IMR-90 (cell line): Measurements from ENCODE around the gene LCN10. TPM values are rescaled to one million over a fixed set of nuclear protein-coding genes. Genes with fewer than 3 reads are reported as not detected.

Source experiments
- ATAC-seq: fragments of 200-7000 bp; cut with Tn5 transposase; 2 replicates; pipeline ENCODE4 v1.9.1; 2020; ENCODE audit warnings: low read depth, mild to moderate bottlenecking, moderate library complexity
- BruUV-seq: library from RNA; stranded (reverse); fragments of 400-500 nt; replicated peaks from 2 replicates; lab custom pipeline; 2021; lab: Mats Ljungman, UMichigan
- CTCF ChIA-PET: fragments of 300-600 bp; formaldehyde crosslinking; extraction: SDS; loops from one replicate; lab custom pipeline; 2021; ENCODE audit warnings: antibody characterized with exemption; lab: Yijun Ruan, JAX
- POLR2A ChIA-PET: fragments of 300-600 bp; sonication (Branson Sonifier 250); formaldehyde crosslinking; loops from one replicate; lab custom pipeline; 2022; ENCODE audit warnings: antibody characterized with exemption; ENCODE audit not compliant: unreplicated experiment; lab: Charles Lee
- DNase-seq: peaks from one replicate; pipeline ENCODE4 v3.0.0; 2013
- H2AFZ ChIP-seq: replicated peaks from 2 replicates; pipeline ENCODE3; 2013; ENCODE audit warnings: low read length, mild to moderate bottlenecking; ENCODE audit not compliant: poor library complexity
- H2AK5ac ChIP-seq: 2 replicates; pipeline ENCODE4 v1.6.1; 2013; ENCODE audit warnings: low read depth, low read length, inconsistent platforms
- H2AK9ac ChIP-seq: replicated peaks from 2 replicates; pipeline ENCODE3; 2013; ENCODE audit warnings: mild to moderate bottlenecking, low read depth, low read length, moderate library complexity; ENCODE audit not compliant: poor library complexity
- H2BK120ac ChIP-seq: 2 replicates; pipeline ENCODE4 v1.6.1; 2013; ENCODE audit warnings: low read depth, low read length, inconsistent platforms
- H2BK15ac ChIP-seq: 3 replicates; pipeline ENCODE4 v1.6.1; 2013; ENCODE audit warnings: low read depth, low read length, inconsistent platforms
- H2BK20ac ChIP-seq: 2 replicates; pipeline ENCODE4 v1.6.1; 2013; ENCODE audit warnings: low read depth, mild to moderate bottlenecking, inconsistent platforms, low read length, moderate library complexity
- H2BK5ac ChIP-seq: 2 replicates; pipeline ENCODE4 v1.6.1; 2013; ENCODE audit warnings: mild to moderate bottlenecking, low read depth, low read length, inconsistent platforms; ENCODE audit not compliant: poor library complexity, severe bottlenecking
- H3K14ac ChIP-seq: replicated peaks from 2 replicates; pipeline ENCODE4 v1.6.1; 2013; ENCODE audit warnings: low read depth, low read length, inconsistent platforms
- H3K18ac ChIP-seq: 2 replicates; pipeline ENCODE4 v1.6.1; 2013; ENCODE audit warnings: low read depth, low read length, control low read depth
- H3K23ac ChIP-seq: 2 replicates; pipeline ENCODE4 v1.6.1; 2013; ENCODE audit warnings: low read depth, low read length, inconsistent platforms
- H3K27ac ChIP-seq: 2 replicates; pipeline ENCODE4 v1.5.1; 2013; ENCODE audit warnings: mild to moderate bottlenecking, control low read depth, low read length; ENCODE audit not compliant: insufficient read depth
- H3K27me3 ChIP-seq: 2 replicates; pipeline ENCODE4 v1.6.1; 2013; ENCODE audit warnings: low read length; ENCODE audit not compliant: control insufficient read depth, insufficient read depth
- H3K36me3 ChIP-seq: 2 replicates; pipeline ENCODE4 v1.6.1; 2013; ENCODE audit warnings: low read length, mixed read lengths; ENCODE audit not compliant: control insufficient read depth, insufficient read depth
- H3K4ac ChIP-seq: 2 replicates; pipeline ENCODE4 v1.6.1; 2013; ENCODE audit warnings: low read depth, low read length, inconsistent platforms
- H3K4me1 ChIP-seq: 2 replicates; pipeline ENCODE4 v1.6.1; 2013; ENCODE audit warnings: low read length, mixed read lengths; ENCODE audit not compliant: control insufficient read depth, insufficient read depth
- H3K4me2 ChIP-seq: 2 replicates; pipeline ENCODE4 v1.6.1; 2013; ENCODE audit warnings: low read depth, mild to moderate bottlenecking, control low read depth, low read length, moderate library complexity
- H3K4me3 ChIP-seq: 2 replicates; pipeline ENCODE4 v1.5.1; 2013; ENCODE audit warnings: low read depth, mild to moderate bottlenecking, control low read depth, low read length, moderate library complexity; ENCODE audit not compliant: insufficient read depth
- H3K56ac ChIP-seq: 2 replicates; pipeline ENCODE4 v1.6.1; 2013; ENCODE audit warnings: low read length, inconsistent platforms; ENCODE audit not compliant: insufficient read depth; ENCODE audit errors: extremely low read depth
- H3K79me1 ChIP-seq, 2 experiments: 2 replicates each; pipeline ENCODE4 v1.6.1; 2013; ENCODE audit warnings: low read length in 2 of 2, inconsistent platforms in 1 of 2, low read depth in 1 of 2
- H3K9ac ChIP-seq: 2 replicates; pipeline ENCODE4 v1.6.1; 2013; ENCODE audit warnings: low read depth, low read length, control low read depth
- H3K9me1 ChIP-seq: 2 replicates; pipeline ENCODE4 v1.6.1; 2013; ENCODE audit warnings: low read length, inconsistent platforms; ENCODE audit not compliant: insufficient read depth
- H3K9me3 ChIP-seq: 2 replicates; pipeline ENCODE4 v1.6.1; 2013; ENCODE audit warnings: low read length; ENCODE audit not compliant: control insufficient read depth, insufficient read depth
- H4K20me1 ChIP-seq: 2 replicates; pipeline ENCODE4 v1.6.1; 2013; ENCODE audit warnings: low read length, inconsistent platforms; ENCODE audit not compliant: insufficient read depth
- H4K5ac ChIP-seq: 2 replicates; pipeline ENCODE4 v1.6.1; 2013; ENCODE audit warnings: mild to moderate bottlenecking, low read depth, low read length, control low read depth
- H4K8ac ChIP-seq, 2 experiments: 2 replicates each; pipeline ENCODE4 v1.6.1; 2013; ENCODE audit warnings: low read depth in 2 of 2, low read length in 2 of 2, control low read depth in 1 of 2, inconsistent platforms in 1 of 2
- H4K91ac ChIP-seq: 2 replicates; pipeline ENCODE4 v1.6.1; 2013; ENCODE audit warnings: low read depth, low read length, inconsistent platforms; ENCODE audit not compliant: insufficient read depth
- NFE2L2 ChIP-seq: fragments of 150-350 bp; IDR thresholded peaks from 2 replicates; pipeline ENCODE4 v1.6.1; 2016; ENCODE audit warnings: low read depth, mild to moderate bottlenecking, low read length
- WGBS, 2 experiments: methylation state at CpG; one replicate each; pipeline versions ENCODE4 v1.1.5 to v1.1.7; 2013; ENCODE audit warnings: missing lambda C conversion rate in 2 of 2; ENCODE audit not compliant: insufficient read length in 1 of 2; ENCODE audit errors: extremely low coverage in 2 of 2; 5-methylcytosine and 5-hydroxymethylcytosine counted together
- dilution Hi-C: fragments of 300-500 bp; cut with HindIII; formaldehyde crosslinking; loops from one replicate; pipeline ENCODE4 v1.14.3; 2018; ENCODE audit warnings: low sequenced_read_pairs; ENCODE audit not compliant: unreplicated experiment
- in situ Hi-C: fragments of 300-500 bp; cut with MboI; formaldehyde crosslinking; loops from 3 replicates; pipeline ENCODE4 v1.14.3; 2019; ENCODE audit warnings: low sequenced_read_pairs, inconsistent platforms, mixed read lengths
- intact Hi-C: fragments of 100-400 bp; cut with micrococcal nuclease; formaldehyde crosslinking; loops from 2 replicates; pipeline ENCODE4 v1.10.0; 2022
- polyA plus RNA-seq, 3 experiments: library from polyadenylated mRNA; depleted of rRNA; stranded (reverse); fragments of >200 nt; gene quantifications; 2 replicates each; pipeline ENCODE4 v1.2.3, GENCODE V29; 2012; ENCODE audit warnings: low replicate concordance in 1 of 3
- total RNA-seq: library from RNA; depleted of rRNA; stranded (reverse); fragments of >200 nt; gene quantifications from 2 replicates; pipeline ENCODE4 v1.2.3, GENCODE V29; 2012

LCN10 gene
- total and polyA plus RNA-seq, 2 of the 4 experiments (the other 2 are of a cell fraction), result not detected

GRCh38 chr9:136757328-136757727 is 14.6 kb upstream of the LCN10 start:
- Histone ChIP-seq H3K9me3 (peaks cover 12% of the 10 kb centered on the region), H3K9ac (no peak overlapping the region), H3K79me1 (no peaks in the 10 kb centered on the region), H3K27ac (no peak overlapping the region), H2BK20ac (no peak overlapping the region), H2BK120ac (no peak overlapping the region), H3K56ac (no peak overlapping the region), H3K27me3 (peaks cover 6% of the 10 kb centered on the region), H4K8ac (no peak overlapping the region), H3K4ac (no peak overlapping the region), H2AK9ac (no peak overlapping the region), H2BK5ac (no peak overlapping the region), H3K4me3 (no peak overlapping the region), H3K23ac (no peak overlapping the region), H2AK5ac (no peak overlapping the region), H3K18ac (no peak overlapping the region), H2BK15ac (no peak overlapping the region), H3K4me2 (no peak overlapping the region), H4K5ac (no peak overlapping the region), H4K20me1 (no peaks in the 10 kb centered on the region), H2AFZ (no peak overlapping the region), H3K4me1 (no peaks in the 10 kb centered on the region), H3K9me1 (no peaks in the 10 kb centered on the region), H3K14ac (no peak overlapping the region), H3K36me3 (no peaks in the 10 kb centered on the region), H4K91ac (no peak overlapping the region)
- BruUV-seq, result no TSS peak
- DNase-seq (no peak), ATAC-seq (no peak)
- dilution Hi-C loops (no loop called here), in situ Hi-C loops (no loop called here), intact Hi-C loops (no loop called here)
- WGBS, 2 experiments, result 87% methylated on average over 6 of the region's 20 CpGs; no CpG with 5 or more reads in 1 of the 2 experiments
- ChIA-PET POLR2A (no interaction called here), CTCF (no interaction called here)
- TF ChIP-seq NFE2L2, result no peak
